D721Med (cell line): ENCODE data around the gene TMIGD2.
A peak's percentile ranks its signal among the peaks of the same experiment; 100 is the strongest.

Source experiments
- DNase-seq: peaks from one replicate; pipeline ENCODE4 v3.0.0; 2011; ENCODE audit warnings: low spot score; ENCODE audit not compliant: insufficient read length
- FAIRE-seq: peaks from 2 replicates; lab custom pipeline; 2011; peaks lifted over from hg19 to GRCh38; lab: Jason Lieb, UNC
- TF ChIP-seq, protein P1 (sequence below): IDR thresholded peaks from 2 replicates; pipeline ENCODE4 v1.5.1; 2012; ENCODE audit warnings: mild to moderate bottlenecking, control low read depth; ENCODE audit not compliant: insufficient read depth; ENCODE audit errors: missing control alignments

TMIGD2 gene

DNA sequence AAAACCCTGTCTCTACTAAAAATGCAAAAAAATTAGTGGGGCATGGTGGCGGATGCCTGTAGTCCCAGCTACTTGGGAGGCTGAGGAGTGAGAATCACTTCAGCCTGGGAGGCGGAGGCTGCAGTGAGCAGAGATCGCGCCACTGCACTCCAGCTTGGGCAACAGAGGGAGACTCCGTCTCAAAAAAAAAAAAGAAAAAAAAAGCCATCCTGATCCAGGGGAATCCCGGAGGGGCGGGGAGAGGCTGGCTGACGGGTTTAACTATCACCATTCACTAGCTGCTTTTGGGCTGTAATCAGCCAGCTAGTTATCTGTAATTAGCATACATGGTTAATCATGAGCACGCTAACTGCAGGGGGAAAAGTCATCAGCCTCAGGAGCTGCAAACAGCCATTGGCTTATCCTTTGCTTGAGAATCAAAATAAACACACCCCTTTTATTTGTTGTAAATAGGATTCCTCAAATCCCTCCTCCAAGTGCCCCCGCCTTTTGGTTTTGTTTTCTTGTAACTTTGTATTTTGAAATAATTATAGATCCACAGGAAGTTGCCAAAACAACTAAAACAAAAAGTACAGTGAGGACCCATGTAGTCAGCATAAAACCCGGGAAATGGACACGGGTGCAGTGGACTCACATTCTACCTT, 11.8 kb upstream of the TMIGD2 start:
- DNase-seq: no peak
- TF ChIP-seq, protein P1, sequence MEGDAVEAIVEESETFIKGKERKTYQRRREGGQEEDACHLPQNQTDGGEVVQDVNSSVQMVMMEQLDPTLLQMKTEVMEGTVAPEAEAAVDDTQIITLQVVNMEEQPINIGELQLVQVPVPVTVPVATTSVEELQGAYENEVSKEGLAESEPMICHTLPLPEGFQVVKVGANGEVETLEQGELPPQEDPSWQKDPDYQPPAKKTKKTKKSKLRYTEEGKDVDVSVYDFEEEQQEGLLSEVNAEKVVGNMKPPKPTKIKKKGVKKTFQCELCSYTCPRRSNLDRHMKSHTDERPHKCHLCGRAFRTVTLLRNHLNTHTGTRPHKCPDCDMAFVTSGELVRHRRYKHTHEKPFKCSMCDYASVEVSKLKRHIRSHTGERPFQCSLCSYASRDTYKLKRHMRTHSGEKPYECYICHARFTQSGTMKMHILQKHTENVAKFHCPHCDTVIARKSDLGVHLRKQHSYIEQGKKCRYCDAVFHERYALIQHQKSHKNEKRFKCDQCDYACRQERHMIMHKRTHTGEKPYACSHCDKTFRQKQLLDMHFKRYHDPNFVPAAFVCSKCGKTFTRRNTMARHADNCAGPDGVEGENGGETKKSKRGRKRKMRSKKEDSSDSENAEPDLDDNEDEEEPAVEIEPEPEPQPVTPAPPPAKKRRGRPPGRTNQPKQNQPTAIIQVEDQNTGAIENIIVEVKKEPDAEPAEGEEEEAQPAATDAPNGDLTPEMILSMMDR: no peak
- no peak for FAIRE-seq

DNA sequence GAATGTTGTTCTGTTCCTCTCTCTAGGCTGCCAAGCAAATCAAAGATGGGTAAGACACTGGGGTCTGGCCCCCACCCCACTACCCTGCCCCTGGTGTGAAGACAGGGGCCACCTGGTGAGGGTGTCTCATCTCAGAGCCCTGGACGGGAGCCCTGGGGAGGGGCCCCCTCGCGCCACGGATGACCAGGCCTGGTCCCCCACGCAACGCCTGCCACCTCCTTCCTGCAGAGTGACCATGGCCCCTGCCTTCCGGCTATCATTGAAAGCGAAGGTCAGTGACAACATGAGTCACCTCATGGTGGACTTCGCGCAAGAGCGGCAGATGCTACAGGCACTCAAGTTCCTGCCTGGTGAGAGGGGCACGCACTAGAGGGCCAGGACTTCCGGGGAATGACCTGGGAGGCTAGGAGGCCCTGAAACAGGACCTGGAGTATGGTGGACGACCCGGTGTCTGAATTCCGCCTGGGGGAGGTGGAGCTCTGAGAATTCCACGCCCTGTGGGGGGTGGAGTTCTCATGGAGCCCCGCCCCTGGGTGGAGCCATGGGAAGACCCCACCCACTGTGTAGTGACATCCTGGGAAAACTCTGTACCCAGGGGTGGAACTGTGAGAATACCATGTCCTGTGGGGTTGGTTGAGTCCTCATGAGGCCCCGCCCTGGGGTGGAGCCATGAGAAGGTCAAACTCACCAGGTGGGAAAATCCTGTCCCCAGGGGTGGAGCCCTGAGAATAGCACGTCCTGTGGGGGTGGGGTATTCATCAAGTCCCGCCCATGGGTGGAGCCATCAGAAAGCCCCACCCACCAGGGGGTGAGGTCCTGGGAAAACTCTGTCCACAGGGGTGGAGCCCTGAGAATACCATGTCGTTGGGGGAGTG, 8.3 kb upstream of the TMIGD2 start:
- no peak for FAIRE-seq
- no peak for DNase-seq
- TF ChIP-seq, protein P1: no peak

- TF ChIP-seq, protein P1: no peak
- DNase-seq (no peak), FAIRE-seq (no peak)
These were observed 3.5 kb upstream of the TMIGD2 start for GRCh38 chr19:4305659-4306058.

DNA sequence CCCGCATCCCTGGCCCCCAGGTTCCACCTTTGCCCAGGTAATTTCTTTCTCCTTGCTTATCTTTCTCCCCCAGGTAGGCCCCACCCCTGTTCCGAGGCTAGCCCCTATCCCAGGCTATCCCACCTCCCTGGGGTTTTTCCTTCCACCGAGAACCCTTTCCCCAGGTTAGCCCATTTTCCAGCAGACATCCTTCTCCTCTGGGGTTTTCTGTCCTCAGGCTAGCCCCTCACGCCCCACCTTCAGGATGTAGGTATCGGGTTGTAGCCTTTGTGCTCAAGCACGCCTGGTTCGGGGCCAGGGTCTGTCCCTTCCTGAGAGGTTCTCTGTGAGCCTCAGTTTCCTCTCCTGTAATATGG, 3.0 kb upstream of the TMIGD2 start:
- TF ChIP-seq, protein P1: no peak

DNA sequence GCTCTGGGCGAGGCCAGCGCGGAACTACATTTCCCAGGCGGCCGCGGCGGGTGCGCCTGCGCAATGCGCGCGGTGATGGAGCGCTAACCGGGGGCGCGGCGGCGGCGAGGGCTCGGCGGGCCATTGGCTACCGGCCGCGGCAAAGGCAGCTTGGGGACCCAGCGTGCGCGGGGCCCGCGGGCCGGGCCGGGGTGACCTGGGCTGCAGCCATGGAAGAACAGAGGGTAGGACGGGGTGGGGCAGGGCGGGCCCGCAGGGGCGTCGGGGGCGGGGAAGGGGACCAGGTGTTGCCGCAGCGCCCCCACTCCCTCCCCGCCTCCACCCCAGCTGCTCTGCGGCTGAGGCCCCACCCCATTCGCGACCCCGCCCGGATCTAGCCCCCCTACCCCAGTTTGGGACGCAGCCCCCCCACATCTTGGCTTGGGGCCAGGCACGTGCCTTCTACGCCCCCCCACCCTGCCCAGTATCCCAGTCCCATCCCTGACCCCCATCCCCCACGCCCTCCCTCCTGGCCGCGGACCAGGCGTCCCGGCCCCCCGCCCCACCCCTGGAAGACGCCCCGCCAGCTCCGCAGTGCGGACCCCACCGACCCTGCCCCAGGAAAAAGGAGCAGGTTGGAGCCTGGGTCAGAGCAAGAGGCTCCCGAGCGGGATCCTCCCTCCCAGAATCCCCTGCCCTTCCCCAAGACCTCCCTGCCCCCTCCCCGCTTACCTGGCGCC, 2.5 kb upstream of the TMIGD2 start, which contains the start of gene FSD1:
Gene FSD1, plus strand, starts transcription at position 61 of the 719 bp plus-strand sequence. Its CDS starts 149 bp downstream, at position 210.
- no peak for FAIRE-seq

More for the DNA sequence above, 3.0 kb upstream of the TMIGD2 start:
- DNase-seq: no peak
- FAIRE-seq: no peak

DNA sequence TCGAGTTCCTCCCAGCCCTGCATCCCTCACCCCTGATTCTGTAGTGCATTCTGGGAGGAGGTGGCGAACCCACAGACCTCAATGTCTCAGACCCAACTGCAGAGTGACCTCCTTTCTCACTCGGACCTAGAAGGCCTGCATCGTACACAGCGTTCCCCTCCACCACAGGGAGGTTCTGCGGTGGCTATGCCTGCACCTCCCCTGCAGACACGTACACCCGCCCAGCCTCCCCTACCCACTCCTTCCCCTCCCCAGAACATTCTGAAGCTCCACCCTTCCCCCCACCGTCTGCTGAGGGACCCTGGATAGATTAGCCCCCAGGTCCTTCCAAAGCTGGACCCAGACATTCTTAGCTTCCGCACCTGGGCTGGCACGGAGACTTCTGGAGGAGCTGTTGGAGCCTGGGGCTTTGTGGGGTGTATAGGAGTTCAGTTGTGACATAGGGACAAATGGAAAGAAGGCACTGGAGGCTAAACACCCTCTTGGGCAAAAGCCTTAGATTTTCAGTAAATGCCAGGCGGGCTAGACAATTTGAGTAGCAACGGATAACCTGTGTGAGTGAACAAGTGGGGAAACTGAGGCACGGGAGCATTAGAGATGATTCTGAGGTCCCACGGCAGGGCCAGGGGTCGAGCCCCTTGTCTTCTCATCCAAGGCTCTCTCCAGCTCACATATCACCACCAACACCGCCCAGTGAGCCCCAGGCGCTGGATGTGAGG, 1.8 kb upstream of the TMIGD2 start:
- FAIRE-seq (no peak), DNase-seq (no peak)
- TF ChIP-seq, protein P1: no peak

More for the DNA sequence above, 2.5 kb upstream of the TMIGD2 start, which contains the start of gene FSD1:
- DNase-seq: peak; percentile 99
- TF ChIP-seq, protein P1: no peak
